Epithelial cell of esophagus (primary cell): ENCODE results near the gene SMIM14.
A peak's percentile ranks its signal among the peaks of the same experiment; 100 is the strongest.
"Not testable (repeated sequence)": the region's sequence is repeated elsewhere in the genome, so short reads cannot be mapped to it uniquely, and the experiment has no call there.

Source experiments
- DNase-seq: peaks from one replicate; pipeline ENCODE4 v3.0.0; 2010; ENCODE audit warnings: low read depth
- H3K4me3 ChIP-seq: 2 replicates; pipeline ENCODE4 v1.5.1; 2011; ENCODE audit warnings: mild to moderate bottlenecking, low read length, control low read depth
- TF ChIP-seq, protein P1 (sequence below): IDR thresholded peaks from 2 replicates; pipeline ENCODE4 v1.5.1; 2011; ENCODE audit warnings: low read depth, mild to moderate bottlenecking, low read length, control low read depth, inconsistent platforms; ENCODE audit not compliant: insufficient read depth; ENCODE audit errors: missing control alignments

Gene SMIM14

DNA sequence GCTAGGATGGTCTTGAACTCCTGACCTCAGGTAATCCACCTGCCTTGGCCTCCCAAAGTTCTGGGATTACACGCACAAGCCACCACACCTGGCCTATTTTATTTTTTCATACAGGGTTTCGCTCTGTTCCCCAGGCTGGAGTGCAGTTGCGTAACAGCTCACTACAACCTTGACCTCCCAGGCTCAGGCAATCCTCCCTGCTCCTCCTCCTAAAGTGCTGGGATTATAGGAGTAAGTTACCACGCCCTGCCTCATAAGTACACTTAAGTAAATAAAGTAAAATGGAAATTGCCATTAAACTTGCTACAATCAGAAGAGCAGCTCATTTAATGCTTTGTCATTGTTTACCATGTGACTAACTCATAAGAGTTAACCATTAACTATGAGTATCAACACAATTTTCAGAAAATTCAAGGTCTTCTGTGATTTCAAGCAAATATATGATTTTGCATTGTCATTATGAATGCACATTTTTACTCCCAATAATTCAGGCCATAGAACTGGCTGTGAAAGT lies 123.7 kb downstream of the SMIM14 start:
- peak; percentile 80 for DNase-seq
- TF ChIP-seq, protein P1, sequence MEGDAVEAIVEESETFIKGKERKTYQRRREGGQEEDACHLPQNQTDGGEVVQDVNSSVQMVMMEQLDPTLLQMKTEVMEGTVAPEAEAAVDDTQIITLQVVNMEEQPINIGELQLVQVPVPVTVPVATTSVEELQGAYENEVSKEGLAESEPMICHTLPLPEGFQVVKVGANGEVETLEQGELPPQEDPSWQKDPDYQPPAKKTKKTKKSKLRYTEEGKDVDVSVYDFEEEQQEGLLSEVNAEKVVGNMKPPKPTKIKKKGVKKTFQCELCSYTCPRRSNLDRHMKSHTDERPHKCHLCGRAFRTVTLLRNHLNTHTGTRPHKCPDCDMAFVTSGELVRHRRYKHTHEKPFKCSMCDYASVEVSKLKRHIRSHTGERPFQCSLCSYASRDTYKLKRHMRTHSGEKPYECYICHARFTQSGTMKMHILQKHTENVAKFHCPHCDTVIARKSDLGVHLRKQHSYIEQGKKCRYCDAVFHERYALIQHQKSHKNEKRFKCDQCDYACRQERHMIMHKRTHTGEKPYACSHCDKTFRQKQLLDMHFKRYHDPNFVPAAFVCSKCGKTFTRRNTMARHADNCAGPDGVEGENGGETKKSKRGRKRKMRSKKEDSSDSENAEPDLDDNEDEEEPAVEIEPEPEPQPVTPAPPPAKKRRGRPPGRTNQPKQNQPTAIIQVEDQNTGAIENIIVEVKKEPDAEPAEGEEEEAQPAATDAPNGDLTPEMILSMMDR, result no peak
- no peak overlapping the region for H3K4me3 ChIP-seq

GRCh38 chr4:39514266-39514665 lies 124.4 kb downstream of the SMIM14 start:
- not testable (repeated sequence) for DNase-seq, H3K4me3 ChIP-seq

DNA sequence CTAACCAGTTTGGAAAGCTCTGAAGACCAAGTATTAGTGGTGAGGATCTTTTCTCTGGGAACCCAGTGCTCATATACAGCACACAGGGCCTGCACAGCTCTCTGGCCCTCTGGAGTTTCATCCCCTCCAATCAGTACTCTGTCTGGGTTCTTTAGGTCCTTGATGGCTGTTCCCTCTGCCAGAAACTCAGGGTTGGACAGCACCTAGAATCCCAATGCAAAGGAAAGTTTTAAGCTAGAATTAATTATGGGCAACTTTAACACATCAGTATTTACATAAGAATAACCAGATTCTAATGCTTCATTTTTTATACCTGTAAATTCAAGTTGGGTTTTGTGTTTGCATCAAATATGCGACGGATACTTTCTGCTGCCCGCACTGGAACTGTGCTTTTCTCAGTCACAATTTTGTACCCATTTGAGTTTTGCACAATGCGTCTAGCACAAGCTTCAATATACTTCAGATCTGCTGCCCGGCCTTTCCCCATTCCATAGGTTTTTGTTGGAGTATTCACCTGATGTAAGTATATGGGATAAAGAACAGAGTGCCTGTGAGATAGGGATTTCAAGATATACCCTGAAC lies 128.2 kb downstream of the SMIM14 start:
- no peak for DNase-seq
- no peak overlapping the region for H3K4me3 ChIP-seq
- TF ChIP-seq, protein P1, result no peak

- H3K4me3 ChIP-seq, result no peak overlapping the region
- TF ChIP-seq, protein P1, result no peak
- DNase-seq, result peak; percentile 68
Measured at GRCh38 chr4:39505581-39505980, 133.1 kb downstream of the SMIM14 start.

DNA sequence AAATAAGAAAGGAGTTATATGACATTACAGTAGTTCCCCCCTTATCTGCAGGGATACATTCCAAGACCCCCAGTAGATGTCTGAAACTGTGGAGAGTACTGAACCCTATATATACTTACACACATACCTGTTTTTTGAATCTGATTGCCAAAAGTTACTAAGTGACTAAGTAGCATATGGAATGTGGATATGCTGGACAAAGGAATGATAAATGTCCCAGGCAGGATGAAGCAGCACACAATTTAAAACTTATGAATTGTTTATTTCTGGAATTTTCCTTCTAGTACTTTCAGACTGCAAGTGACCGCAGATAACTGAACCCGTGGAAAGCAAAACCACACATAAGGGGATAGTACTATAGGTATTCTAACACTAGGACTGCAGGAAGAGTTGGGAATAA lies 134.1 kb downstream of the SMIM14 start:
- TF ChIP-seq, protein P1, result no peak
- H3K4me3 ChIP-seq, result no peak overlapping the region
- DNase-seq, result peak; percentile 15

DNA sequence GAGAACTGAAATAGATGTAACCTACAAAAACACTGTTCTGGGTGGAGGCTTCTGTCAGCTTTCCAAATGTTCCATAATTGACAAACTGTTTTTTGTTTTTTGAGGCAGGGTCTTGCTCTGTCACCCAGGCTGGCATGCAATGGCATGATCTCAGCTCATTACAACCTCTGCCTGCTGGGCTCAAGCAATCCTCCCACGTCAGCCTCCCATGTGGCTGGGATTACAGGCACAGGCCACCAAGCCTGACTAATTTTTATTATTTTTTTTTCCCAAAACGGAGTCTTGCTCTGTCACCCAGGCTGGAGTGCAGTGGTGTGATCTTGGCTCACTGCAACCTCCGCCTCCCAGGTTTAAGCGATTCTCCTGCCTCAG lies 136.0 kb downstream of the SMIM14 start:
- H3K4me3 ChIP-seq, DNase-seq: not testable (repeated sequence)

GRCh38 chr4:39502019-39502663 lies 136.5 kb downstream of the SMIM14 start:
- DNase-seq, result peak; percentile 69
- TF ChIP-seq, protein P1, result no peak
- no peak overlapping the region for H3K4me3 ChIP-seq

DNA sequence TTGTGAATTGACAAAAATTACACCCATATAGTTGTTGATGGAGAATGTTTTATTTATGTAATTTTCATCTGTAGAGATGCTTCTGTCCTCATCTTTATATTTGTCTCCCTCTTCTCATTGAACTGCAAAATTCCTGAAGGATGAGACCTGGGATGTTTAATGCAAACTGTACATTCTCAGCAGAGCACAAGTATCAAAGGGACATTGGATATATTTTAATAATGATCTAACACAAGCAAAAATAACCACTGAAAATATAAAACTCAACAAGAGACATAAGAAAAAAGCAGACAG lies 140.0 kb downstream of the SMIM14 start:
- TF ChIP-seq, protein P1, result no peak
- DNase-seq, result no peak
- H3K4me3 ChIP-seq, result no peak overlapping the region
